ENCODE data around the gene CRYBB3. TPM values are rescaled to one million over a fixed set of nuclear protein-coding genes. Genes with fewer than 3 reads are reported as not detected.

The CRYBB3 gene
- total and polyA plus RNA-seq, 8 donors = 0.18 to 0.60 (median 0.38) TPM; not detected in 1

DNA sequence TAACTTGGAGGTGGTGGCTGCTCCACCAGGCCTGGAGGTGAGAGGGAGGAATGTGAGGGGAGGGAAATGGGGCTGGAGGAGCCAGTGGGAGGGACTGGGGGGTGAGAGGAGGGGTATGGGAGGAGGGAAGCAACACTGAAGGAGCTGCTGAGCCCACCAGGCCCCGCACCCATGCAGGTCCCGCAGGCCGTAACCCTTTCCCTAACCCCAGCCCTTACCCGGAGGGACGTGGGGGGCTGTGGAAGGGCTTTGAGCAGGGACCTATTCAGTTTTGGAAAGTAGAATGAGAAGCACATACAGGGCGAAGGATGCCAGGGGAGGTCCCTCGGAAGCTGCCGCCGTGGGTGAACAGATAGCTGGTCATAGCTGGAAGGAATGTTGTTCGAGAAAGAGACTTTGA lies 33.9 kb upstream of the CRYBB3 start:
- H3K36me3 ChIP-seq = peaks cover 0 to 1% of the 10 kb centered on the region in 2 donors
- no peak overlapping the region for H3K27ac ChIP-seq
- no peak overlapping the region for H3K4me3 ChIP-seq
- no peaks in the 10 kb centered on the region for H3K27me3 ChIP-seq
- ATAC-seq = no peak
- TF ChIP-seq, protein P1, sequence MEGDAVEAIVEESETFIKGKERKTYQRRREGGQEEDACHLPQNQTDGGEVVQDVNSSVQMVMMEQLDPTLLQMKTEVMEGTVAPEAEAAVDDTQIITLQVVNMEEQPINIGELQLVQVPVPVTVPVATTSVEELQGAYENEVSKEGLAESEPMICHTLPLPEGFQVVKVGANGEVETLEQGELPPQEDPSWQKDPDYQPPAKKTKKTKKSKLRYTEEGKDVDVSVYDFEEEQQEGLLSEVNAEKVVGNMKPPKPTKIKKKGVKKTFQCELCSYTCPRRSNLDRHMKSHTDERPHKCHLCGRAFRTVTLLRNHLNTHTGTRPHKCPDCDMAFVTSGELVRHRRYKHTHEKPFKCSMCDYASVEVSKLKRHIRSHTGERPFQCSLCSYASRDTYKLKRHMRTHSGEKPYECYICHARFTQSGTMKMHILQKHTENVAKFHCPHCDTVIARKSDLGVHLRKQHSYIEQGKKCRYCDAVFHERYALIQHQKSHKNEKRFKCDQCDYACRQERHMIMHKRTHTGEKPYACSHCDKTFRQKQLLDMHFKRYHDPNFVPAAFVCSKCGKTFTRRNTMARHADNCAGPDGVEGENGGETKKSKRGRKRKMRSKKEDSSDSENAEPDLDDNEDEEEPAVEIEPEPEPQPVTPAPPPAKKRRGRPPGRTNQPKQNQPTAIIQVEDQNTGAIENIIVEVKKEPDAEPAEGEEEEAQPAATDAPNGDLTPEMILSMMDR (IDR thresholded peaks at IDR 0.05) = no peak
- intact Hi-C loops (cut with DNase I) = no loop called here
- H3K9me3 ChIP-seq = no peaks in the 10 kb centered on the region
- H3K4me1 ChIP-seq = no peaks in the 10 kb centered on the region
- peak in 1 of 4 donors; percentile 16 for DNase-seq

DNA sequence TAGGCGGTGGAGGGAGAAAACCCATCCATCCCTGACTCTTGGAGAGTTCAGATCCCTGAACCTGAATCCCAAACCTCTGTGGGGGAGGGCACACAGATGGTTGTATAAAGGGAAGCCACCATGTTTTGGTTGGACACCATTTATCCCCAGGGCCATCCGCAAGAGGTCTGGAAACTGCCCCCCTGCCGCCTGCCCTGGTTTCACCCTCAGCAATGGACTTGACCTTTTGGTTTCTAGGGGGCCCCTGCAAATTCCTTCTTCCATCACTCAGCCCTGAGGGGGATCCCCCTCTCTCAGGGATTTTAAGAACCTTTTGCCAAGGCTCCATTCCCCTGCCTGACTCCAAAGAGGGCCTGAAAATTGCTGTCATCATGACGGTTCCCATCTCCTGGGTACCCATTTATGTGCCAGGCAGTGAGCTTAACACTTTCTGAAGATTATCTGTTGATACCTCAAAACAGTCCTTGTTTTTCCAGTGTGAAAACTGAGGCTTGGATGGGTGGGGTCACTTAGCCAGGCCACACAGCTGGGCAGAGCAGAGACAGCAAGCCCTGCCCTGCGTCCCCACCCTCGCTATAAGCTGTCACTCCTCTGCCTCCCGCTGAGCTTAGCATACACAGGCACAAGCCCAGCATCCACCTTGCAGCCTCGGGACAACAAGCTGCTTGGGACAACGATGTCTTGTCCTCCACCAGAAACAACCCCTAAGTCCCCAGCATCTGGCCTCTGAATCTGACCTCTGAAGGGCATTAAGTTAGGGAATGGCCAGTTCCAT lies 33.2 kb upstream of the CRYBB3 start:
- Histone ChIP-seq H3K4me1 (no peaks in the 10 kb centered on the region), H3K36me3 (peaks cover 0 to 8% of the 10 kb centered on the region in 2 donors), H3K27ac (no peak overlapping the region), H3K4me3 (no peak overlapping the region), H3K27me3 (no peaks in the 10 kb centered on the region), H3K9me3 (no peaks in the 10 kb centered on the region)
- TF ChIP-seq, protein P1 (IDR thresholded peaks at IDR 0.05) = no peak
- intact Hi-C loops (cut with DNase I) = no loop called here
- no peak for ATAC-seq
- DNase-seq = no peak

DNA sequence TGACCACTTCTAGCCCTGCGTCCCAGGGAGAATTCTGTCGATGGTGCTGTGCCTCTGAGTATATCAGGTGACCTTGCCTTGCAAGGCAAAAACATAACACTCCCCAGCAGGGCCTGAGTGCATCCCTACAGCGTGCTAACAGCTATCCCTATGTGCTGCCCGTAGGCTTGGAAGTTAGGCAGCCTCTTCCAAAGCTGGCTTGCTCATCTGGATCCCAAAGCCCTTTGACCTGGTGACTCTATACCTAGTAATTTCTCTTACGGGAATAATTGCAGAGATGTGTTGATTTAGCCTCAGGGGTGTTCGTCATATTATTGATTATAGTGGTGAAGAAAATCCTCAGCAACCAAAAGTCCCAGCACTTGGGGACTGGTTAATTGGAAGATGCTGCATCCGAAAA lies 32.6 kb upstream of the CRYBB3 start:
- no peaks in the 10 kb centered on the region for H3K27me3 ChIP-seq
- H3K4me1 ChIP-seq = no peaks in the 10 kb centered on the region
- TF ChIP-seq, protein P1 (IDR thresholded peaks at IDR 0.05) = no peak
- no peak overlapping the region for H3K27ac ChIP-seq
- H3K36me3 ChIP-seq = peaks cover 0 to 9% of the 10 kb centered on the region in 2 donors
- H3K9me3 ChIP-seq = no peaks in the 10 kb centered on the region
- intact Hi-C loops (cut with DNase I) = no loop called here
- DNase-seq (no peak), ATAC-seq (no peak)
- no peak overlapping the region for H3K4me3 ChIP-seq

DNA sequence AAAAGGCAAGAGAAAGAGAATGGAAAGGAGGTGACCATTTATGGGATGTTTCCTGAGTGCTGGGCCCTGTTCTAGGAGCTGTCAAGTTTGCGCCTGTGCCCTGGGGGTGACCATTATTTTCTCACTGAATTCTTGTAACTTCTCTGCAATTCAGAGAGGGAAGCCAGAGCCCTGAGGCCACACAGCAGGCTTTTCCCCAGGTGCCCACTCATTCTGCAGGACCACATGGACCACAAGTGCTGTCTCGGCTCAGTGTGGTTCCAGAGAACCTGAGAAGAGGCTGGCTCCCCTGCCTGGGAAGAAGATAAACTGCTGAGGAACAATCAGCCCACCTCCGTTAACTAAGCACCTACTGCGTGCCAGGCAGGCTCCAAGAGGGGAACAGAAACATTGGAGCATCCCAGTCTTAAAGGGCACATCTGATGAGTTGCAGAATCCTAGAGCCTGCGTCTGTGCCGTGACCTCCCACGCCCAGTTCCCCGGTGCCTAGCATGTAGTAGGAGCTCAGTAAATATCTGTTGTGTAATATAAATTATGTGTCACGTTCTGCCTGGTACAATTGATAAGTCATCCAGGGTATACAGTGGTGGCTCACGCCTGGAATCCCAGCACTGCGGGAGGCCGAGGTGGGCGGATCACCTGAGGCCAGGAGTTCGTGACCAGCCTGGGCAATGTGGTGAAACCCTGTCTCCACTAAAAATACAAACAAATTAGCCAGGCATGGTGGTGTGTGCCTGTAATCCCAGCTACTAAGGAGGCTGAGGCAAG lies 31.6 kb upstream of the CRYBB3 start:
- H3K36me3 ChIP-seq = peaks cover 0 to 9% of the 10 kb centered on the region in 2 donors
- H3K4me3 ChIP-seq = no peak overlapping the region
- DNase-seq = peak in 1 of 4 donors; percentile 41
- intact Hi-C loops (cut with DNase I) = no loop called here
- H3K27ac ChIP-seq = no peak overlapping the region
- H3K4me1 ChIP-seq = no peaks in the 10 kb centered on the region
- ATAC-seq = no peak
- no peaks in the 10 kb centered on the region for H3K9me3 ChIP-seq
- TF ChIP-seq, protein P1 (IDR thresholded peaks at IDR 0.05) = no peak
- H3K27me3 ChIP-seq = no peaks in the 10 kb centered on the region
